ENCODE measurements around the gene COMMD3.

DNA sequence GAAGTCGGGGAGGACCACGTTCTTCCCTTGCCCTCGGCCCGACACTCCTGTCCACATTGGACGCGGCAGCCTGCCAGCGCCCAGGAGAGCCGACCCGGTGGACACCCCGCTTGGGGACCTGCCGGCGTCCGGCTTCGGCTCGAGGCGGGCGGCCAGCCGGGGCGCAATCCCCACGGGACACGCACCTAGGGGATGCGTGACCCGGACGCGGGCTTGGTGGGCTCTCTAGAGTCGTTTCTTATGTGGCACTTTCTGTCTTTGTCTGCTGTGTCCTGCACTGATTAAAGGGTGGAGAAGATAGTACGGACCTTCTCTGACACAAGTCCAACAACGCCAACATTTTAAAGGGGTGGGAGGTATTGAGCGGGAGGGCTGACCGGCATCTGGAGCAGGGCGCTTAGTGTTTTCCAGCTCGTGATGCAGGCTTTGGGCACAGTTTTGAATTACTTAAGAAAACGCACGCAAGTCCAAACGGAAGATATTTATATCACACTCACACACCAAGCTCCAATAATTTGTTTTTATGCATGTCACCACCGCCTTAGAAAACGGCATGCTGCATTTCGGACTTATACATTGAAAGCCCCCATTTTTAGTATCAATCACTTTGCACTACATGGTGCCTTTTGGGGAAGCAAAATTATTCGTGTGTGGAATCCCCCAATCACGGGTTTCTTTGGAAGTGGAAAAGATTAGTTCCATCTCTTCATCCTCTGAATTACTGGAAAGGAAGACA, 25.2 kb downstream of the COMMD3 start:
- TF ChIP-seq, protein P1, sequence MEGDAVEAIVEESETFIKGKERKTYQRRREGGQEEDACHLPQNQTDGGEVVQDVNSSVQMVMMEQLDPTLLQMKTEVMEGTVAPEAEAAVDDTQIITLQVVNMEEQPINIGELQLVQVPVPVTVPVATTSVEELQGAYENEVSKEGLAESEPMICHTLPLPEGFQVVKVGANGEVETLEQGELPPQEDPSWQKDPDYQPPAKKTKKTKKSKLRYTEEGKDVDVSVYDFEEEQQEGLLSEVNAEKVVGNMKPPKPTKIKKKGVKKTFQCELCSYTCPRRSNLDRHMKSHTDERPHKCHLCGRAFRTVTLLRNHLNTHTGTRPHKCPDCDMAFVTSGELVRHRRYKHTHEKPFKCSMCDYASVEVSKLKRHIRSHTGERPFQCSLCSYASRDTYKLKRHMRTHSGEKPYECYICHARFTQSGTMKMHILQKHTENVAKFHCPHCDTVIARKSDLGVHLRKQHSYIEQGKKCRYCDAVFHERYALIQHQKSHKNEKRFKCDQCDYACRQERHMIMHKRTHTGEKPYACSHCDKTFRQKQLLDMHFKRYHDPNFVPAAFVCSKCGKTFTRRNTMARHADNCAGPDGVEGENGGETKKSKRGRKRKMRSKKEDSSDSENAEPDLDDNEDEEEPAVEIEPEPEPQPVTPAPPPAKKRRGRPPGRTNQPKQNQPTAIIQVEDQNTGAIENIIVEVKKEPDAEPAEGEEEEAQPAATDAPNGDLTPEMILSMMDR (IDR thresholded peaks at IDR 0.05) = no peak
- TF ChIP-seq POLR2A (IDR thresholded peaks at IDR 0.05) = no peak

All from adrenal gland (tissue), 5 donors.